Skeletal muscle tissue (tissue), 4 donors: ENCODE data around the gene CD9. TPM values are rescaled to one million over a fixed set of nuclear protein-coding genes. Genes with fewer than 3 reads are reported as not detected.
A peak's percentile ranks its signal among the peaks of the same experiment; 100 is the strongest.
"Not testable (repeated sequence)": the region's sequence is repeated elsewhere in the genome, so short reads cannot be mapped to it uniquely, and the experiment has no call there.

Source experiments
- H3K27ac ChIP-seq: one replicate; pipeline ENCODE4 v1.7.0; 2013; ENCODE audit warnings: mild to moderate bottlenecking, low read depth, low read length, inconsistent platforms
- H3K27me3 ChIP-seq, 3 donors: one replicate each; pipeline ENCODE4 v1.7.0; 2013; ENCODE audit warnings: low read length in 3 of 3; ENCODE audit not compliant: control insufficient read depth in 3 of 3, insufficient read depth in 3 of 3
- H3K36me3 ChIP-seq, 3 donors: one replicate each; pipeline ENCODE4 v1.7.0; 2013; ENCODE audit warnings: low read length in 3 of 3; ENCODE audit not compliant: control insufficient read depth in 3 of 3, insufficient read depth in 3 of 3
- H3K4me1 ChIP-seq, 3 donors: one replicate each; pipeline ENCODE4 v1.7.0; 2013; ENCODE audit warnings: low read length in 3 of 3, mild to moderate bottlenecking in 3 of 3; ENCODE audit not compliant: control insufficient read depth in 3 of 3, insufficient read depth in 3 of 3
- H3K4me3 ChIP-seq, 3 donors: one replicate each; pipeline ENCODE4 v1.7.0; 2013; ENCODE audit warnings: low read length in 3 of 3
- H3K9ac ChIP-seq, 3 donors: one replicate each; pipeline ENCODE4 v1.7.0; 2013; ENCODE audit warnings: low read length in 3 of 3, mild to moderate bottlenecking in 3 of 3, moderate library complexity in 2 of 3, low read depth in 1 of 3
- H3K9me3 ChIP-seq, 3 donors: one replicate each; pipeline ENCODE4 v1.7.0; 2013; ENCODE audit warnings: low read length in 3 of 3; ENCODE audit not compliant: control insufficient read depth in 3 of 3
- total RNA-seq: library from RNA; depleted of rRNA; stranded (reverse); fragments of >200 nt; gene quantifications from one replicate; pipeline ENCODE4 v1.2.3, GENCODE V29; 2014
- donor health status: Osteomylitis.

The CD9 gene
- total RNA-seq, 1 donor from 2014 or later, result 62.6 TPM

GRCh38 chr12:6206327-6206726, 6.1 kb downstream of the CD9 start:
- no peak overlapping the region for H3K4me3 ChIP-seq
- no peak overlapping the region for H3K9ac ChIP-seq
- no peak overlapping the region for H3K27ac ChIP-seq
- peaks cover 3 to 5% (median 5%) of the 10 kb centered on the region in 3 donors for H3K27me3 ChIP-seq
- peaks cover 0 to 2% (median 0%) of the 10 kb centered on the region in 3 donors for H3K36me3 ChIP-seq
- H3K9me3 ChIP-seq, result no peaks in the 10 kb centered on the region
- peaks cover 49 to 61% (median 57%) of the 10 kb centered on the region in 3 donors for H3K4me1 ChIP-seq

DNA sequence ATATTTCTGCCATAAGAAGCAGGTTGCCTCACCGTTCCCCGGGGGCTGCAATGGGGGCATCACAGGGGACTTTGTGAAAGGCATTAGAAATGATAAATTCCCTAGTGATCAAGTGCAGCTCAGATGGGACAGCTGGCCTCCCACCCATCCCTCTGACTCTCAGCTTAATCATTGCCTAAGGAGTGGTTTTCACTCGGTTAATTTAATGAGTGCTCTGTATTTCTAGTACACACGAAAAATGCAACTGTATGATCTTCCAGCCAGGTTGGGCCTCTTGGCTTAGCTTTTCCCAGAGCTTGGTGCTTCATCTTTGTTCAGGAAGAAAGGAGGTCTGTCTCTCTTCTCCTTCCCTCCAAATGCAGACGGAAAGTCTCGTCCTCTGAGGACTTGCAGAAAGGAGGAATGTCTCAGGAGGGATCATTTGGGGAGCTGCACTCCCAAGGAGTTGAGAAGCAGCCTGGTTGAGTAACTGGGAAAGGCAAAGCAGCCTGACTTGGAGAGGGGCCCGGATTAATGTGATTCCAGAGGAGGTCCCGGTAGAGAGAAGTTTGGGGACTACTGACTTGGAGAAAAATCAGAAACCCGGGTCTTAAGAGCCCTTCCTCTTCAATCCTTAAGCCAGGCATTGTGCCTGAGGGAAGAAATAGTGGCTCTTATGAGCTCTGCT, 7.2 kb downstream of the CD9 start:
- H3K4me1 ChIP-seq, result peaks cover 42 to 55% (median 47%) of the 10 kb centered on the region in 3 donors
- no peaks in the 10 kb centered on the region for H3K9me3 ChIP-seq
- peak overlapping the region; percentile 3 for H3K27ac ChIP-seq
- H3K9ac ChIP-seq, result no peak overlapping the region
- H3K27me3 ChIP-seq, result peaks cover 0 to 5% (median 1%) of the 10 kb centered on the region in 3 donors
- H3K36me3 ChIP-seq, result peaks cover 0 to 4% (median 0%) of the 10 kb centered on the region in 3 donors
- H3K4me3 ChIP-seq, result no peak overlapping the region

GRCh38 chr12:6208130-6208529, 7.9 kb downstream of the CD9 start:
- Histone ChIP-seq H3K4me1 (peaks cover 40 to 51% (median 40%) of the 10 kb centered on the region in 3 donors), H3K4me3 (no peak overlapping the region), H3K9ac (no peak overlapping the region), H3K9me3 (no peaks in the 10 kb centered on the region), H3K27ac (no peak overlapping the region), H3K36me3 (peaks cover 0 to 4% (median 0%) of the 10 kb centered on the region in 3 donors), H3K27me3 (peaks cover 0 to 3% (median 0%) of the 10 kb centered on the region in 3 donors)

GRCh38 chr12:6209428-6209827, 9.2 kb downstream of the CD9 start:
- H3K4me3 ChIP-seq, H3K27ac ChIP-seq: not testable (repeated sequence)

DNA sequence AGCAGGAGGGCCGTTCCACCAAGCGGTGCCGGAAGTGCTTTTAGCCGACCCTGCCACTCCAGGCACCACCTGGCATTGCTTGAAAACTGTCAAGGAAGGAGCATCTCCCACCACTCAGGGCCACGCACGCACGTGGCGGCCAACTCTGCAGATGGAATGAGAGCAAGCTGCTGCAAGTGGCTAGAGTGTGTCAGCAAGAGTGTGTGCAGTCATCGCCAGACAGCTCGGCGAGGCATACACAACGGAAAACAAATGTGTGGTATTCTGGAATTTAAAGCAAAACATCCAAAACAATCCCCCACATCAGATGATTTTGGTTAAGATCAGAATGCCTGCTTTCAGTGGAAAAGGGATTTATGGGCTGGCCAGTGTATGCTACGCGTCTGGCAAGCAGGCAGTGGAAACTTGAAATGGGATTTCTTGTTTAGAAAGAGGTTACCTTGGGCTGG, 11.2 kb downstream of the CD9 start:
- peaks cover 22 to 41% (median 26%) of the 10 kb centered on the region in 3 donors for H3K4me1 ChIP-seq

More at GRCh38 chr12:6209428-6209827, 9.2 kb downstream of the CD9 start:
- peaks cover 29 to 46% (median 29%) of the 10 kb centered on the region in 3 donors for H3K4me1 ChIP-seq
- not testable (repeated sequence) for H3K9ac ChIP-seq, H3K9me3 ChIP-seq, H3K36me3 ChIP-seq, H3K27me3 ChIP-seq

DNA sequence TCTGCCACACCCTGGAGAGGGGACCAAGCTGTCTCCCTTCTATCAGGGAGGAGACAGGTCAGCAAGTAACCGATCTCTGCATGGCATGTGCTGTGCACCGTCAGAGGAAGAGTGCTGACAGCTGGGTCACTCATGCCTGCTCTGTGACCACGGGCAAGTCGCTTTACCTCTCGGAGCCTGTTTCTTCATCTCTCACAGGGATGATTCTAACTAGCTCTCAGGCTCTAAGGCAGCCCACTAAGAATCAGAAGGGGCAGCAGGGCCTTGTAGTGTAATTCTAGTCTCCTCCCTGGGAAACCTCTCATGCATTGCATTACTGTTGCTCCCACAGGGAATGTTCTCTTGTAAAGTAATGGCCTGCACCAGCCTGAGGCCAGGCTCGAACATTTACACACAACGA, 11.9 kb downstream of the CD9 start:
- Histone ChIP-seq H3K9me3 (no peaks in the 10 kb centered on the region), H3K9ac (peak overlapping the region in 1 of 3 donors; percentile 40), H3K36me3 (peaks cover 0 to 4% (median 0%) of the 10 kb centered on the region in 3 donors), H3K27ac (no peak overlapping the region), H3K4me3 (no peak overlapping the region), H3K4me1 (peaks cover 21 to 38% (median 26%) of the 10 kb centered on the region in 3 donors), H3K27me3 (no peaks in the 10 kb centered on the region)

More for the DNA sequence above, 11.2 kb downstream of the CD9 start:
- Histone ChIP-seq H3K27ac (no peak overlapping the region), H3K9ac (no peak overlapping the region), H3K4me3 (no peak overlapping the region), H3K27me3 (no peaks in the 10 kb centered on the region), H3K9me3 (no peaks in the 10 kb centered on the region), H3K36me3 (peaks cover 0 to 4% (median 0%) of the 10 kb centered on the region in 3 donors)

DNA sequence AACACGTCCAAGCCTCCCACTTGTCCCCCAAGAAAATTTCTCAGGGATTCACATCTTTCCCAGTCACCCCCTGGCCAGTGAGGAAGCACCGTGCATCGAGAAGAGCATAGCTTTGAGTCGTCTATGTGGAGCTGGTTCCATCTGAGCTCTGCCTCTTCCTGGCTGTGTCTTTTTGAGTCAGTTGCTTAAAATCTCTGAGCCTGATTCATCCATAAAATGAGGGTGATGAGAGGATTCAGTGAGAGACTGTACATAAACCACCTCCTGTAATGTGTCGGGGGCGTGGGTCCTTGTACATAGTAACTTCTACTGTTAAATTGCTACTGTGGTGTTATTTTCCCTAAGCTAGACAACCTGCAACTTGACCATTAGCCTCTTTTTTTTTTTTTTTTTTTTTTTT, 13.8 kb downstream of the CD9 start:
- Histone ChIP-seq H3K27ac (no peak overlapping the region), H3K4me3 (no peak overlapping the region), H3K9ac (no peak overlapping the region), H3K4me1 (peaks cover 17 to 34% (median 23%) of the 10 kb centered on the region in 3 donors), H3K36me3 (peaks cover 0 to 4% (median 0%) of the 10 kb centered on the region in 3 donors), H3K27me3 (no peaks in the 10 kb centered on the region), H3K9me3 (no peaks in the 10 kb centered on the region)

- Histone ChIP-seq H3K27ac (no peak overlapping the region), H3K4me1 (peaks cover 17 to 34% (median 23%) of the 10 kb centered on the region in 3 donors), H3K36me3 (peaks cover 0 to 2% (median 0%) of the 10 kb centered on the region in 3 donors), H3K27me3 (no peaks in the 10 kb centered on the region), H3K4me3 (no peak overlapping the region), H3K9me3 (no peaks in the 10 kb centered on the region), H3K9ac (peak overlapping the region in 1 of 3 donors; percentile 16)
Observed at GRCh38 chr12:6214633-6215032, 14.4 kb downstream of the CD9 start.

GRCh38 chr12:6215120-6215807, 15.1 kb downstream of the CD9 start:
- Histone ChIP-seq H3K36me3 (peaks cover 0 to 2% (median 0%) of the 10 kb centered on the region in 3 donors), H3K9me3 (no peaks in the 10 kb centered on the region), H3K27ac (peak overlapping the region; percentile 17), H3K4me3 (no peak overlapping the region), H3K27me3 (no peaks in the 10 kb centered on the region), H3K4me1 (peaks cover 17 to 33% (median 22%) of the 10 kb centered on the region in 3 donors), H3K9ac (peak overlapping the region in 1 of 3 donors; percentile 16)
